Astrocyte of the cerebellum (primary cell): ENCODE measurements around the gene TMEM130.

Experiments
- DNase-seq: peaks from one replicate; pipeline ENCODE4 v3.0.0-alpha.2; 2011; ENCODE audit warnings: low read depth
- H3K4me3 ChIP-seq: 2 replicates; pipeline ENCODE4 v1.5.1; 2011; ENCODE audit warnings: mild to moderate bottlenecking, low read depth, low read length, moderate library complexity
- in situ Hi-C: cut with HindIII; loops from 2 replicates; pipeline ENCODE4 v1.10.0; 2017; ENCODE audit warnings: low sequenced_read_pairs
- TF ChIP-seq, protein P1 (sequence below): IDR thresholded peaks from 2 replicates; pipeline ENCODE4 v1.5.1; 2012; ENCODE audit warnings: low read length, low read depth, moderate library complexity, mild to moderate bottlenecking; ENCODE audit errors: missing control alignments

The TMEM130 gene

GRCh38 chr7:98866351-98866750 lies 3.5 kb downstream of the TMEM130 start:
- no peak overlapping the region for H3K4me3 ChIP-seq
- in situ Hi-C loops = loop anchor here (25.0 kb wide), 1 partner anchor 429 kb away; no protein-coding TSS in a partner anchor
- TF ChIP-seq, protein P1, sequence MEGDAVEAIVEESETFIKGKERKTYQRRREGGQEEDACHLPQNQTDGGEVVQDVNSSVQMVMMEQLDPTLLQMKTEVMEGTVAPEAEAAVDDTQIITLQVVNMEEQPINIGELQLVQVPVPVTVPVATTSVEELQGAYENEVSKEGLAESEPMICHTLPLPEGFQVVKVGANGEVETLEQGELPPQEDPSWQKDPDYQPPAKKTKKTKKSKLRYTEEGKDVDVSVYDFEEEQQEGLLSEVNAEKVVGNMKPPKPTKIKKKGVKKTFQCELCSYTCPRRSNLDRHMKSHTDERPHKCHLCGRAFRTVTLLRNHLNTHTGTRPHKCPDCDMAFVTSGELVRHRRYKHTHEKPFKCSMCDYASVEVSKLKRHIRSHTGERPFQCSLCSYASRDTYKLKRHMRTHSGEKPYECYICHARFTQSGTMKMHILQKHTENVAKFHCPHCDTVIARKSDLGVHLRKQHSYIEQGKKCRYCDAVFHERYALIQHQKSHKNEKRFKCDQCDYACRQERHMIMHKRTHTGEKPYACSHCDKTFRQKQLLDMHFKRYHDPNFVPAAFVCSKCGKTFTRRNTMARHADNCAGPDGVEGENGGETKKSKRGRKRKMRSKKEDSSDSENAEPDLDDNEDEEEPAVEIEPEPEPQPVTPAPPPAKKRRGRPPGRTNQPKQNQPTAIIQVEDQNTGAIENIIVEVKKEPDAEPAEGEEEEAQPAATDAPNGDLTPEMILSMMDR = no peak
- no peak for DNase-seq

DNA sequence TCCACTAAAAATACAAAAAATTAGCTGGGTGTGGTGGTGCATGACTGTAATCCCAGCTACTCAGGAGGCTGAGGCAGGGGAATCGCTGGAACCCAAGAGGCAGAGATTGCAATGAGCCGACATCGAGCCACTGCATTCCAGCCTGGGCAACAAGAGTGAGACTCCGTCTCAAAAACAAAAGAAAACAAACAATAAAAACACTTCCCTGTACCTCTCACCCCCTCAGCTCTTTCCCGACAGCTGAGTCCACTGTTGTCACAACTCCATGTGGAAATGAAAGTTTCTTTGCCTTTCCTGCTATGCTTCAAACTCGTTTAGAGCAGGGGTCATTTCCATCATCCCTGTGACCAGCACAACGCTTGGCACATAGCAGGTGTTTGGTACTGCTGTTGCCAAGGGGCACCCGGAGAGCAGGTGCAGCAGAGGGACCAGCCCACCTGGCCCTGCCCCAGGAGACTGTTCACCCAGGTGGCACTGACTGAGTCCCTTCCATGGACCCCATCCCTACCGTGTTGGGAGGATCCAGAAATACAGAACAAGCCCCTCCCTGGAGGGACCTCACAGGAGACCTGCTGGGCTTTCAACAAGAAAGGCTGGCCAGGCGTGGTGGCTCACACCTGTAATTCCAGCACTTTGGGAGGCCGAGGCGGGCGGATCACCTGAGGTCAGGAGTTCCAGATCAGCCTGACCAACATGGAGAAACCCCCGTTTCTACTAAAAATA lies 4.9 kb downstream of the TMEM130 start:
- DNase-seq = no peak
- TF ChIP-seq, protein P1 = no peak
- no peak overlapping the region for H3K4me3 ChIP-seq
- in situ Hi-C loops = loop anchor here (25.0 kb wide), 1 partner anchor 428 kb away; no protein-coding TSS in a partner anchor

DNA sequence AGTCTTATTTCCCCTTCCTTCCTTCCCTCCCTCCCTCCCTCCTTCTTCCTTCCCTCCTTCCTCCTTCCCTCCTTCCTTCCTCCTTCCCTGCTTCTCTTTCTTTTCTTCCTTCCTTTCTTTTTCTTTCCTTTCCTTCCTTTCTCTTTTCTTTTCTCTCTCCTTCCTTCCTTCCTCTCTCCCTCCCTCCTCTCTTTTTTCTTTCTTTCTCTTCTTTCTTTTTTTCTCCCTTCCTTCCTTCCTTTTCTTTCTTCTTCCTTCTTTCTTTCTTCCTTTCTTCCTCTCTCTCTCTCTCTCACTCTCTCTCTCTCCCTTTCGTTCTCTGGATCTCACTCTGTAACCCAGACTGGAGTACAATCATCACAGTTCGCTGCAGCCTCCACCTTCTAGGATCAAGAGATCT lies 6.2 kb downstream of the TMEM130 start:
- H3K4me3 ChIP-seq = no peak overlapping the region
- no peak for DNase-seq
- TF ChIP-seq, protein P1 = no peak
- in situ Hi-C loops = loop anchor here (25.0 kb wide), 1 partner anchor 426 kb away; no protein-coding TSS in a partner anchor

DNA sequence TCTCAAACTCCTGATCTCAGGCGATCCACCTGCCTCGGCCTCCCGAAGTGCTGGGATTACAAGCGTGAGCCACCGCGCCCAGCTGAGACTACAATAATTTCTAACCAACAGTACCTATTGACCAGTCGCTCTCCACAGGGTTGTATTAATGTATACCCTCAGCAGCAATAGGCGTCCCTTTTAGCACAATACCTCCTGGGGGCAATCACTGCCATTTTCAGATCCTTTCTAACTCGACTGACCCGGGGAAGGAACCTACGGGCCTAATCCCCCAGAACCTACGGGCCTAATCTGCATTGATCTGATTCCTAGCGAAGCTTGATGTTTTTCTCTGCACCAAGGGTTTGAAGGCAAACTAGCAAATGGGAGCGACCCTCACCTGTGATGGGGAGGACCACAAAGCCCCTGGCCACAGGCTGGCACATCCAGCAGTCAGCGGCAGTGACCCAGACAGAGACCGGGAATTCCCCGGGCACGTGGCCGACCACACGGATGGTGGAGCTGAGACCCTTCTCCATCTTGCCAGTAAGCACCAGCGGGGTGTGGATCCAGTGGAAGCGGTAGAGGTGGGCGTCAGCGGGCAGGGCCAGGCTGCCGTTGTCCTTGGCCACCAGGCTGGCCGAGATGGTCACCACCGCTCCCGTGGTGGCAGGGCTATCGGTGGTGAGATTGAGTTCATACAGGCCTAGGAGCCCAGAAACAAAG lies 6.9 kb downstream of the TMEM130 start:
- TF ChIP-seq, protein P1 = no peak
- in situ Hi-C loops = loop anchor here (25.0 kb wide), 1 partner anchor 426 kb away; no protein-coding TSS in a partner anchor

GRCh38 chr7:98862203-98862602 lies 7.6 kb downstream of the TMEM130 start:
- H3K4me3 ChIP-seq = no peak overlapping the region
- DNase-seq = no peak
- TF ChIP-seq, protein P1 = no peak
- in situ Hi-C loops = loop anchor here (25.0 kb wide), 1 partner anchor 425 kb away; no protein-coding TSS in a partner anchor

More for the DNA sequence above, 6.9 kb downstream of the TMEM130 start:
- H3K4me3 ChIP-seq = no peak overlapping the region
- DNase-seq = no peak

GRCh38 chr7:98860071-98860470 lies 9.7 kb downstream of the TMEM130 start:
- no peak for DNase-seq
- TF ChIP-seq, protein P1 = no peak
- H3K4me3 ChIP-seq = no peak overlapping the region
- in situ Hi-C loops = loop anchor here (25.0 kb wide), 1 partner anchor 423 kb away; no protein-coding TSS in a partner anchor
